Nephron progenitor cell (in vitro differentiated cells): Measurements from ENCODE around the gene EPAS1.
A peak's percentile ranks its signal among the peaks of the same experiment; 100 is the strongest.

Experiments used
- DNase-seq: peaks from one replicate; pipeline ENCODE4 v3.0.0; 2021
- H3K27ac Mint-ChIP-seq: 2 replicates; pipeline ENCODE4 v1.8.0; 2021; ENCODE audit warnings: mild to moderate bottlenecking, moderate library complexity, mixed read lengths
- H3K27me3 Mint-ChIP-seq: 2 replicates; pipeline ENCODE4 v1.8.0; 2021; ENCODE audit warnings: mild to moderate bottlenecking, low read depth, mixed read lengths; ENCODE audit not compliant: poor library complexity
- H3K36me3 Mint-ChIP-seq: 2 replicates; pipeline ENCODE4 v1.8.0; 2021; ENCODE audit warnings: low read depth, mixed read lengths
- H3K4me1 Mint-ChIP-seq: 2 replicates; pipeline ENCODE4 v1.8.0; 2021; ENCODE audit warnings: mixed read lengths
- H3K4me3 Mint-ChIP-seq: 2 replicates; pipeline ENCODE4 v1.8.0; 2021; ENCODE audit warnings: mild to moderate bottlenecking, moderate library complexity, mixed read lengths
- H3K9me3 Mint-ChIP-seq: 2 replicates; pipeline ENCODE4 v1.8.0; 2021; ENCODE audit warnings: mild to moderate bottlenecking, moderate library complexity, mixed read lengths
- TF ChIP-seq, protein P1 (sequence below): fragments of 200-600 bp; sonication (generic); IDR thresholded peaks from 2 replicates; pipeline ENCODE4 v1.5.0; 2021; ENCODE audit warnings: antibody characterized with exemption

EPAS1 gene

DNA sequence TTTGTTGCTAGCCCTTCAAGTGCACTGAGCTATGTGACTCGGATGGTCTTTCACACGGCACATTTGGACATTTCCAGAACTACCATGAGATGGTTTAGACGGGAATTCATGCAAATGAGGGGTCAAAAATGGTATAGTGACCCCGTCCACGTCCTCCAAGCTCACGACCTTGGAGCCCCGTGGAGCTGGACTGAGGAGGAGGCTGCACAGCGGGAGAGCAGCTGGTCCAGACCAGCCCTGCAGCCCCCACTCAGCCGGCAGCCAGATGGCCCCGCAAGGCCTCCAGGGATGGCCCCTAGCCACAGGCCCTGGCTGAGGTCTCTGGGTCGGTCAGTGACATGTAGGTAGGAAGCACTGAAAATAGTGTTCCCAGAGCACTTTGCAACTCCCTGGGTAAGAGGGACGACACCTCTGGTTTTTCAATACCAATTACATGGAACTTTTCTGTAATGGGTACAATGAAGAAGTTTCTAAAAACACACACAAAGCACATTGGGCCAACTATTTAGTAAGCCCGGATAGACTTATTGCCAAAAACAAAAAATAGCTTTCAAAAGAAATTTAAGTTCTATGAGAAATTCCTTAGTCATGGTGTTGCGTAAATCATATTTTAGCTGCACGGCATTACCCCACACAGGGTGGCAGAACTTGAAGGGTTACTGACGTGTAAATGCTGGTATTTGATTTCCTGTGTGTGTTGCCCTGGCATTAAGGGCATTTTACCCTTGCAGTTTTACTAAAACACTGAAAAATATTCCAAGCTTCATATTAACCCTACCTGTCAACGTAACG, 88.8 kb downstream of the EPAS1 start:
- peaks cover 10% of the 10 kb centered on the region for H3K27me3 Mint-ChIP-seq
- H3K4me1 Mint-ChIP-seq: peaks cover 7% of the 10 kb centered on the region
- H3K9me3 Mint-ChIP-seq: no peaks in the 10 kb centered on the region
- H3K36me3 Mint-ChIP-seq: no peaks in the 10 kb centered on the region
- no peak overlapping the region for H3K27ac Mint-ChIP-seq
- no peak overlapping the region for H3K4me3 Mint-ChIP-seq
- DNase-seq: no peak
- TF ChIP-seq, protein P1, sequence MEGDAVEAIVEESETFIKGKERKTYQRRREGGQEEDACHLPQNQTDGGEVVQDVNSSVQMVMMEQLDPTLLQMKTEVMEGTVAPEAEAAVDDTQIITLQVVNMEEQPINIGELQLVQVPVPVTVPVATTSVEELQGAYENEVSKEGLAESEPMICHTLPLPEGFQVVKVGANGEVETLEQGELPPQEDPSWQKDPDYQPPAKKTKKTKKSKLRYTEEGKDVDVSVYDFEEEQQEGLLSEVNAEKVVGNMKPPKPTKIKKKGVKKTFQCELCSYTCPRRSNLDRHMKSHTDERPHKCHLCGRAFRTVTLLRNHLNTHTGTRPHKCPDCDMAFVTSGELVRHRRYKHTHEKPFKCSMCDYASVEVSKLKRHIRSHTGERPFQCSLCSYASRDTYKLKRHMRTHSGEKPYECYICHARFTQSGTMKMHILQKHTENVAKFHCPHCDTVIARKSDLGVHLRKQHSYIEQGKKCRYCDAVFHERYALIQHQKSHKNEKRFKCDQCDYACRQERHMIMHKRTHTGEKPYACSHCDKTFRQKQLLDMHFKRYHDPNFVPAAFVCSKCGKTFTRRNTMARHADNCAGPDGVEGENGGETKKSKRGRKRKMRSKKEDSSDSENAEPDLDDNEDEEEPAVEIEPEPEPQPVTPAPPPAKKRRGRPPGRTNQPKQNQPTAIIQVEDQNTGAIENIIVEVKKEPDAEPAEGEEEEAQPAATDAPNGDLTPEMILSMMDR: no peak

DNA sequence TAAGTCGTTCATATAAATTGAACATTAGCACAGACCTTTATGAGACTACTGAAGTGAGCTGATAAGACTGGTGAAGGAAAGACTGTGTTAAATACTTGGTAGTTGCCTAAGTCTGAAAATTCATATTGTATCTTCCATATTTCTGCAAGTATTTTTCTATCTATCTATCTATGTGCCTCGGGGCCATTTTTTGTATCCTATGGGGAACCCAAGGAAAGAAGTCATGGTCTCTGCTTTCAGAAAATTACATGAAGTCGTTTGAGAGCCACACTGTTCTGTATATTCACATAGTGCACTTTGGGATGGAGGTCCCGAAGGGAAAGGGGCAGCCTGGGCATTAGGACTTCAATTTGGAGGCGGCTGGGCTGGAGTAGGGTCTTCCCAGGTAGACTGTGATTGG, 89.6 kb downstream of the EPAS1 start:
- TF ChIP-seq, protein P1: no peak
- no peak overlapping the region for H3K4me3 Mint-ChIP-seq
- no peak for DNase-seq
- H3K9me3 Mint-ChIP-seq: no peaks in the 10 kb centered on the region
- no peak overlapping the region for H3K27ac Mint-ChIP-seq
- H3K36me3 Mint-ChIP-seq: no peaks in the 10 kb centered on the region
- peaks cover 7% of the 10 kb centered on the region for H3K27me3 Mint-ChIP-seq
- peaks cover 7% of the 10 kb centered on the region for H3K4me1 Mint-ChIP-seq

DNA sequence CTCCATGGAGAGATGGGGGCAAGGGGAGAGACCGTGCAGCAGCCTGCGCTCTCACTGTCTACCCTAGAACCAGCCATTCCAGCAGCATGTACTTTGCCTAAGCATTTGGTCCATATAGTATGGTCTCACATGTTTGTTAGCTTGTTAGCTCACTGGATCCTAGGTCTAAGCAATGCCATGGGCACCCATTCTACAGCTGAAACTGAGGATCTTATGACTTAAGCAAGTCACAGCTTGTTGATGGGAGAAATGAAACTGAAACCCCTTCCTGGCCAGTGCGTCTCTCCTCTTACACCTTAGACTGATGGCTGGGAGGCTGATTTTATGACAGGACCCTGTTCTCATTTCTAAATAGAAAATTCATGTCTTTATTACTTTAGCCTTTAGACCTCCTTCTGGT, 90.1 kb downstream of the EPAS1 start:
- Mint-ChIP-seq H3K4me1 (peaks cover 9% of the 10 kb centered on the region), H3K27ac (no peak overlapping the region), H3K27me3 (peaks cover 4% of the 10 kb centered on the region), H3K36me3 (no peaks in the 10 kb centered on the region), H3K9me3 (no peaks in the 10 kb centered on the region), H3K4me3 (no peak overlapping the region)
- DNase-seq: no peak
- TF ChIP-seq, protein P1: no peak

DNA sequence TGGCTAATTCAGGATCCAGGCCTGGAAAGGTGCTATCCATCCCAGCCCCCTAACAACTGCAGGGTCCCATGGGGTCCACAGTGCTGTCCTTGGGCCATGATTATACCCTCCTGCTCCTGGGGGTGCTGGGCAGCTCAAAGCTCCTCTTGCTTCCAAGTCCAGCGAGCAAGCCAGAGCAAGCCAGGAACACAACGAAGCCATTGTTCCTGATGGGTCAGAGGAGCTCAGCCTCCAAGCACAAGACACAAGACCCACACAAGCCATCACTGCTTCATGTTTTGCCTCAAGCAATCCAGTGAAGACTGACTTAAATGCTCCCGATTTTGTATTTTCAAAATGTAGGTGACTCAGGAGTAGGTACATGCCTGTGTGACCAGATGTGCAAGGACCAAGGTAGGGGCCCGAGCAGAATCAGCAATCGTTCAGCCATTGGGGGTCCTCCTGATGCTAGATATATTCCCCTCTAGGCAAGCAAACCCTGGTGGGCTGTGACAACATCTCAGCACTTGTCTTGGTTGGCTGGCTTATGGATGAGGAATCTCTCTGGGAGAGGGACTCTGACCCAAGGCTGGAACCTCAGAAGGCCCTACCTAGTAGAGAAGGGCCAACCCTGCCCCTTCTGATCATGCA, 90.8 kb downstream of the EPAS1 start:
- DNase-seq: no peak
- peaks cover 16% of the 10 kb centered on the region for H3K4me1 Mint-ChIP-seq
- no peaks in the 10 kb centered on the region for H3K9me3 Mint-ChIP-seq
- TF ChIP-seq, protein P1: no peak
- no peak overlapping the region for H3K27ac Mint-ChIP-seq
- H3K4me3 Mint-ChIP-seq: no peak overlapping the region
- peaks cover 4% of the 10 kb centered on the region for H3K27me3 Mint-ChIP-seq
- H3K36me3 Mint-ChIP-seq: no peaks in the 10 kb centered on the region

DNA sequence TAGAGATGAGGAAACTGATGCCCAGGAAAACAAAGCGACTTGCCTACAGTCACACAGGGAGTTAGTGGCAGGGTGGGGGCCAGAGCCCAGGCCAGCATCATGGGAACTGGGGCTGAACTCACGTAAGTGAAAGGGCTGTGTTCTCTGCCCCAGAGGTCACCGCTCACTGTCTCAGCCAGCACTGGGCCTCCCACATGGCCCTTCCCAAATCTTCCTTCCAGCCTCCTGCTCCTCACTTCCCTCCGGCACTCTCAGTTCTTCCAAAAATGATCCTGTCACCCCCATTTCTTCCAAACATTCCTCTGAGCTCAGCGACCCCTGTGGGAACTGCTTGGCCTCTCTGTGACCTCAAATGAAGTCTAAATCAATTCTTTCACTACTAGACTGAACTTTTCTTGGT, 91.7 kb downstream of the EPAS1 start:
- H3K36me3 Mint-ChIP-seq: no peaks in the 10 kb centered on the region
- no peaks in the 10 kb centered on the region for H3K9me3 Mint-ChIP-seq
- no peak for DNase-seq
- TF ChIP-seq, protein P1: no peak
- peaks cover 4% of the 10 kb centered on the region for H3K27me3 Mint-ChIP-seq
- peak overlapping the region; percentile 41 for H3K27ac Mint-ChIP-seq
- H3K4me3 Mint-ChIP-seq: no peak overlapping the region
- H3K4me1 Mint-ChIP-seq: peaks cover 25% of the 10 kb centered on the region
